Activated T-cell treated with anti-CD3 and anti-CD28 coated beads, Interleukin-2, amount 50 U/mL, for 72 hours (primary cell): Measurements from ENCODE around the gene TSPO. TPM values are rescaled to one million over a fixed set of nuclear protein-coding genes. Genes with fewer than 3 reads are reported as not detected.
"Not testable (repeated sequence)": the region's sequence is repeated elsewhere in the genome, so short reads cannot be mapped to it uniquely, and the experiment has no call there.

ENCODE experiments used
- ATAC-seq, 2 donors: fragments of 150-1000 bp; cut with Tn5 transposase; replicated peaks in 1 of 2; 2 replicates each; pipeline ENCODE4 v1.10.0; 2021; ENCODE audit warnings: moderate library complexity in 2 of 2, mild to moderate bottlenecking in 1 of 2
- DNase-seq, 2 donors: peaks; one replicate each; pipeline ENCODE4 v3.0.0; 2021 to 2022; ENCODE audit warnings: mixed read lengths in 1 of 2
- H3K27ac Mint-ChIP-seq: one replicate; pipeline ENCODE4 v1.8.0; 2022; ENCODE audit warnings: mild to moderate bottlenecking, moderate library complexity, mixed read lengths
- H3K27me3 Mint-ChIP-seq: one replicate; pipeline ENCODE4 v1.8.0; 2022; ENCODE audit warnings: low read depth, mixed read lengths
- H3K36me3 Mint-ChIP-seq, 2 donors: one replicate each; pipeline ENCODE4 v1.8.0; 2022; ENCODE audit warnings: mixed read lengths in 2 of 2, mild to moderate bottlenecking in 1 of 2; ENCODE audit not compliant: insufficient read depth in 2 of 2
- H3K4me1 Mint-ChIP-seq: one replicate; pipeline ENCODE4 v1.8.0; 2022; ENCODE audit warnings: low read depth, mixed read lengths
- H3K4me3 Mint-ChIP-seq, 2 donors: one replicate each; pipeline ENCODE4 v1.8.0; 2022; ENCODE audit warnings: mild to moderate bottlenecking in 2 of 2, mixed read lengths in 2 of 2, moderate library complexity in 2 of 2
- H3K9me3 Mint-ChIP-seq, 2 donors: one replicate each; pipeline ENCODE4 v1.8.0; 2022; ENCODE audit warnings: mixed read lengths in 2 of 2
- total RNA-seq, 2 donors: library from RNA; stranded (reverse); gene quantifications; one replicate each; pipeline ENCODE4 v1.2.3, GENCODE V29; 2022

TSPO gene
- total RNA-seq, 2 donors from 2014 or later = 61.5 to 93.8 TPM

DNA sequence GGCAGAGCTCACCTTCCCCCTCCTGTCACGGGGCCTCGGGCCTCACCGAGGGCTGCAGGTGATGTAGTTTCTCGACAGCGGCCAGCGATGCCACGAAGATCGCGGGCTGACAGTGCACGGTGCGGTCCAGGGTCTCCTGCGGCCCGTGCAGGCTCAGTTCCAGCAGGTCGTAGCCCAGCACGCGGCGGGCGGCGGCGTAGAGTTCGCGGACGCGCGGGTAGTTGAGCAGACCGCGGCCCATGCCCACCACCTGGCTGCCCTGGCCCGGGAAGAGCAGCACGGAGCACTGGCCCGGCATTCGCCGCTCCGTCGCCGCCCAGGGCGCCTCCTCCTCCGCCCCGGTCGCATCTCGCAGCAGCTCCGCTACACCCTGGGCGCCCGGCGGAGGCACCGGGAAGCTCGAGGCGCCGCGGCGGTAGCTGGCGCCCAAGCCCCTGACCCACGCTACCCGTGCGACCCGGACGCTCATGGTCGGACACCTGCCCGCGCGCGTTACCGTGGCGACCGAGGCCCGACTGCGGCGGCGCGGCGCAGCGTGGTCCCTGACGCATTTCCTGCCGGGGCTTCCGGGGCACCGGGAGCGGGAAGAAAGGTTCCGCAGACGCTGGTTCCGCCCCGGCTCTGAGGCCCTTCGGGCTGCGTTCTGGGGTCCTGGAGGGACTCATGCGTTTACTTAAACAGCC is 8.3 kb upstream of the TSPO start, which contains the start of gene MCAT:
TSS of gene MCAT (minus strand) at position 519 of the 683 bp plus-strand sequence. CDS start at position 469, 50 bp downstream.
- Mint-ChIP-seq H3K4me3 (peak within 1 kb of the TSS; percentile 91 to 94), H3K9me3 (no peaks in the 10 kb centered on the region), H3K36me3 (peaks cover 2 to 9% of the 10 kb centered on the region in 2 donors), H3K27ac (peak within 1 kb of the TSS; percentile 82), H3K4me1 (peaks cover 45% of the 10 kb centered on the region), H3K27me3 (no peaks in the 10 kb centered on the region)
- peak; percentile 94 to 96 for ATAC-seq
- peak; percentile 87 to 93 for DNase-seq

DNA sequence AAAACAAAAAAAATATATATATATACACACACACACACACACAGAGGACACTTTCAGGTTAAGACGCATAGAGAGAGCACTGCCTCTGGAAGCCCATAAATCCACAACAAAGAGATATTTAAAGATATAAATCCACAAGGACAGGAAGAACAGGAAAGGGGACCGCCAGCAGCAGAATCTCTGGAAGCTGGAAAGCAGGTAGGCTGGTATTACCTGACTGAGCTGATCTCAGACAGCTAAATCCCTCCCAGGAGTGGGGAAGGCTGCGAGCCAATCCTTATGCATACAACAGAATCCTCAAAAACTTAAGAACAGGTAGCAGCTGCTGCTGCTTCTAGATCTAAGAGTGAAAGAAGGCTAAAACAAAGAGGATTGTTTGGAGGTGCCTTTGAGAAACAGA is 6.4 kb upstream of the TSPO start:
- Mint-ChIP-seq H3K4me3 (peak overlapping the region in 1 of 2 donors; percentile 17), H3K27ac (no peak overlapping the region), H3K9me3 (no peaks in the 10 kb centered on the region), H3K27me3 (no peaks in the 10 kb centered on the region), H3K4me1 (peaks cover 55% of the 10 kb centered on the region), H3K36me3 (peaks cover 1 to 6% of the 10 kb centered on the region in 2 donors)
- DNase-seq = no peak
- ATAC-seq = no peak

DNA sequence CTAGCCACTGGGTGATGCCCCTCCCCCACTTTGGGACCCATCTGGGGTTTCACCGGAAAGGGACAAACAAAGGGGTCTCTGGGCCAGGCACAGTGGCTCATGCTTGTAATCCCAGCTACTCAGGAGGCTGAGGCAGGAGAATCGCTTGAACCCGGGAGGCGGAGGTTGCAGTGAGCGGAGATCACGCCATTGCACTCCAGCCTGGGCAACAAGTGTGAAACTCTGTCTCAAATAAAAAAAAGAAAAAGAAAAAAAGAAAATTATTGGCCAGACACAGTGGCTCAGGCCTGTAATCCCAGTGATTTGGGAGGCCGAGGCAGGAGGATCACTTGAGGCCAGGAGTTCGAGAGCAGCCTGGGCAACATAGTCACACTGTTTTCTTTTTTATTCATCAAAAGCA is 6.0 kb upstream of the TSPO start:
- ATAC-seq = not testable (repeated sequence)

DNA sequence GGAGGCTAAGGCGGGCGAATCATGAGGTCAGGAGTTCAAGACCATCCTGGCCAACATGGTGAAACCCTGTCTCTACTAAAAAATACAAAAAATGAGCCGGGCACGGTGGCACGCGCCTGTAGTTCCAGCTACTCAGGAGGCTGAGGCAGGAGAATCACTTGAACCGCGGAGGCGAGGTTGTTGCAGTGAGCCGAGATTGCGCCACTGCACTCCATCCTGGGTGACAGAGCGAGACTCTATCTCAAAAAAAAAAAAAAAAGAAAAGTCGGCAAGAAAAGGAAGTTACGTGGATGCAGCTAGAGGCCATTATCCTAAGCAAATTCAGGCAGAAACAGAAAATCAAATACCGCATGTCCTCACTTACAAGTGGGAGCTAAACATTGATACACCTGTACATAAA is 5.0 kb upstream of the TSPO start:
- H3K36me3 Mint-ChIP-seq, DNase-seq, H3K4me3 Mint-ChIP-seq, H3K27me3 Mint-ChIP-seq, H3K9me3 Mint-ChIP-seq, ATAC-seq: not testable (repeated sequence)
- H3K27ac Mint-ChIP-seq = peak overlapping the region; percentile 57
- H3K4me1 Mint-ChIP-seq = peaks cover 54% of the 10 kb centered on the region

More for the DNA sequence above, 6.0 kb upstream of the TSPO start:
- H3K9me3 Mint-ChIP-seq, H3K27me3 Mint-ChIP-seq, H3K36me3 Mint-ChIP-seq, DNase-seq, H3K4me3 Mint-ChIP-seq, H3K27ac Mint-ChIP-seq: not testable (repeated sequence)
- H3K4me1 Mint-ChIP-seq = peaks cover 55% of the 10 kb centered on the region

DNA sequence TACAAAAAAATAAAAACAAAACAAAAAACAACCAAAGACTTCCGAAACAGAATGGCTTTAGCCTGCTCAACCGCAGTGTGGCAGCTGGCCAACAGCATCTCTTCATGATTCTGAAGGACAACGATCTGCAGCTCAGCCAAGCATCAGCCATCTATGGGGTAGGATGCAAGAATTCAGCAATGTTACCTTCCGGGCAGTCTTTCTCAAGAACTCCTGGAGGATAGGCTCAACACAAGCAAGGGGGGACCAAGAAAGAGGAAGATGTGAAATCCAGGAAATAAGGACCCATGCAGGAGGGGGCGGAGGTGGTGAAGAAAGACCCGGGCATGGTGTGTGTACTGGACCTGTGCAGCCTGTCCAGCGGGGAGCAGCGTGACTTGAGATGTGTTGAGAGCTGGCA is 3.5 kb upstream of the TSPO start:
- DNase-seq = no peak
- no peaks in the 10 kb centered on the region for H3K27me3 Mint-ChIP-seq
- H3K4me3 Mint-ChIP-seq = peak overlapping the region; percentile 4 to 23
- no peak overlapping the region for H3K27ac Mint-ChIP-seq
- no peaks in the 10 kb centered on the region for H3K9me3 Mint-ChIP-seq
- peaks cover 44% of the 10 kb centered on the region for H3K4me1 Mint-ChIP-seq
- ATAC-seq = no peak
- no peaks in the 10 kb centered on the region for H3K36me3 Mint-ChIP-seq

DNA sequence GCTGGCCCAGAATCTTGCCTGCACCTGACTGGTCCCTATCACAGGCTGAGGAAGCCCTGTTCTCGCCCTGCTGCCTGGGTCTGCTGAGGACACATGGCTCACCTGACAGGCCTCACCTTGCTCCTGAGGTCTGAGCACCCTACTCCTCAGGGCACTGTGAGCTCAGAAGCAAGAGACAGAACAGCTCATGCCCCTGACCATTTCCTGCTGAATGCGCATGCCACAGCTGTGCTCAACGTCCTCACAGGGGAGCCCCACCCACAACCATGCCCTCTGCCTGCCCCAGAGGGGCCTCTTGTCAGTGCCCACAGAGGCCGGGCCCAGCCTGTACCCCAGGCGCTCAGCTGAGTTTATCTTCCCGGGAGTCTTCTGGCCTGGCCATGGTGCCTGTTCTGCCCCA is 2.8 kb upstream of the TSPO start:
- no peaks in the 10 kb centered on the region for H3K9me3 Mint-ChIP-seq
- no peaks in the 10 kb centered on the region for H3K27me3 Mint-ChIP-seq
- peaks cover 0 to 1% of the 10 kb centered on the region in 2 donors for H3K36me3 Mint-ChIP-seq
- DNase-seq (peak; percentile 38), ATAC-seq (peak; percentile 27 to 33)
- H3K4me1 Mint-ChIP-seq = peaks cover 47% of the 10 kb centered on the region
- H3K4me3 Mint-ChIP-seq = peak overlapping the region; percentile 36 to 43
- H3K27ac Mint-ChIP-seq = peak overlapping the region; percentile 19

DNA sequence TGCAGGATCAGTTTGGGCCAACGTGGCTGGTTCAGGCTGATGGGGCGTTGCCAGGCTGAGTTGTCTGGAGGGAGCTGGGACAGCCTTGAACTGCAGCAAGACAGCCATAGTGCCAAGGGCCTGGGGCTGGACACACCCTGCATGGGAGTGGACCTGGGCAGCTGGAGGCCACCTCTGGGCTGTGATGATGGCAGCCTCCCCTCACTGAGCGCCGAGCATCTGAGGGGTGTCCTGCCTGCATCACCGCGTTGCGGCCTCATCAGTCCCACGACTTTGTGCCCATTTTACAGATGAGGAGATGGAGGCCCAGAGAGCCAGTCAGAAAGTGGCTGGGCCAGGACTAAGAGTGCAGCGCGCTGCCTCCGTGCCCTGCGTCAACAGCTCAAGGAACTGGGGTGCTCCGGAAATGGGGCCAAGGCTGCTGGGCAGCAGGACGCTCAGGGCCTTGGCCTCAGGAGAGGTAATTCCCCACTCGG is 590 bp upstream of the TSPO start:
- Mint-ChIP-seq H3K27me3 (no peaks in the 10 kb centered on the region), H3K36me3 (peaks cover 0 to 1% of the 10 kb centered on the region in 2 donors), H3K9me3 (no peaks in the 10 kb centered on the region), H3K27ac (peak overlapping the region; percentile 91), H3K4me1 (peaks cover 43% of the 10 kb centered on the region), H3K4me3 (peak overlapping the region; percentile 86 to 96)
- DNase-seq (peak in 1 of 2 donors; percentile 8), ATAC-seq (no peak)

DNA sequence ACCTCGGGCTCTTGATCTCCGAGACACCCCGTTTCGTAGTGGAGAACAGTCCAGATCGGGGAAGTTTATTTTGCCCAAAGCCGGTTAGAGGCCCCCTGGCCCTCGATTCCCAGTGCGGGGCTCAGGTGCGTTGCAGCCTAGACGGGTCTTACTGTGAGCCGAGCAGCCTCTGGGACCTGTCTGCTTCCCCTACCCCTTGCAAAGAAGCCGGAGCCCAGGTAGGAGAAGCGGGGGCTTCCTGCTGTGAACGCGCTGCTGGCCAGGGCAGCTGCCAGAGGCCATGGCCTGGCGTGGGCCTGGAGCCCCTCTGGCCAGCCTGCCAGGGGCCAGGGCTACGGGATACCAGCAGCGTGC is 621 bp downstream of the TSPO start:
- DNase-seq = no peak
- H3K36me3 Mint-ChIP-seq = peaks cover 0 to 1% of the 10 kb centered on the region in 2 donors
- peaks cover 42% of the 10 kb centered on the region for H3K4me1 Mint-ChIP-seq
- peak overlapping the region; percentile 75 for H3K27ac Mint-ChIP-seq
- ATAC-seq = peak; percentile 35 to 38
- no peaks in the 10 kb centered on the region for H3K27me3 Mint-ChIP-seq
- H3K4me3 Mint-ChIP-seq = peak overlapping the region; percentile 86 to 96
- no peaks in the 10 kb centered on the region for H3K9me3 Mint-ChIP-seq

DNA sequence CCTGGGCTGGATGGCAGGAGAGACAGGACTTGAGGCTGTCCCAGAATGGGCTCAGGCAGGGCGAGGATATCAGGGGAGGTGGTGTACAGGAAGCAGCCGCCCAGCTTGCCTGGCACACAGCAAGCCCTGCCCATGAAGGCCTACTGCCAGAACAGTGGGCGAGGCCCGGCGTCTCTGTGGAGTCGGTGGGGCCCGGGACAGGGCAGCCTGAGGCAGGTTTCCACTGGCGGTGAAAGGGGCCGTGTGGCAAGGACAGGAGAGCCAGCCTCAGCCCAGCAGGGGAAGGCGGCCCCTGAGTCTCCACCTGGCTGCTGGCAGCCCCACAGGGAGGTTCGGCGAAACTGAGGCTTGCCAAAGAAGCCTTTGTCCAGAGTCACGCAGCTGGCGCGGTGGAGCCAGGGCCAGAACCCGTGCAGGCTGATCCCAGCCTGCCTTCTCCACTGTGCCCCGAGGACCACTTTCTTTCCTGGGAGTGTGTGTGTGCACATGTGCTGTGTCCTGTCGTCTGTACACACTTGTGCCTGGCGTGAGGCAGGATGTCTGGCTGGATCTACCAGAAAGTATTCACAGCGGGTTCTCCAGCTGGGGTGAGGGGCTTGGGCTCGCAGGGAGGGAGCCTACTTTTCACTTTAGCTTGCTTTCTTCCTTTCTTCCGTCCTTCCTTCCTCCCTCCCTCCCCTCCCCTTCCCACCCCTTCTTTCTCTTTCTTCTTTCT is 1.2 kb downstream of the TSPO start:
- H3K27ac Mint-ChIP-seq = peak overlapping the region; percentile 83
- peak; percentile 69 to 77 for DNase-seq
- peak overlapping the region; percentile 86 to 96 for H3K4me3 Mint-ChIP-seq
- peak; percentile 87 for ATAC-seq
- H3K36me3 Mint-ChIP-seq = peaks cover 0 to 1% of the 10 kb centered on the region in 2 donors
- no peaks in the 10 kb centered on the region for H3K9me3 Mint-ChIP-seq
- H3K4me1 Mint-ChIP-seq = peaks cover 37% of the 10 kb centered on the region
- no peaks in the 10 kb centered on the region for H3K27me3 Mint-ChIP-seq

DNA sequence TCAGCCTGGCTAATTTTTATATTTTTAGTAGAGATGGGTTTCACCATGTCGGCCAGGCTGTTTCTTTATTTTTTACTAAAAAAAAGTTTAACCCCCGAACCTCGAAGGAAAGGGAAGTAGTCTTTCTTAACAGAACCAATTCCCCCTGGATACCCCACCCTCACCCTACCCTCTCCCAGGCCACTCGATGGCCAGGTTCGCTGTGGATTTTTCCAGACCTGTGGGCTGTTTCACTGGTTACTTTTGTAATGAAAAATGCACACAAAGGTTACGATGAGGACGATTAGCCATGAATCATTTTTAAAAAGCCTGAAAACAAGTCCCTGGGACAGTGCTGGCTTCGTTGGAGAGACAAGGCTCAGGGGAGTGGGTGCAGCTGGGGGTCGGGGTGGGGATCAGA is 2.5 kb downstream of the TSPO start:
- peaks cover 24% of the 10 kb centered on the region for H3K4me1 Mint-ChIP-seq
- ATAC-seq (no peak), DNase-seq (no peak)
- no peak overlapping the region for H3K4me3 Mint-ChIP-seq
- H3K9me3 Mint-ChIP-seq = no peaks in the 10 kb centered on the region
- H3K27ac Mint-ChIP-seq = no peak overlapping the region
- peaks cover 0 to 1% of the 10 kb centered on the region in 2 donors for H3K36me3 Mint-ChIP-seq
- H3K27me3 Mint-ChIP-seq = no peaks in the 10 kb centered on the region

DNA sequence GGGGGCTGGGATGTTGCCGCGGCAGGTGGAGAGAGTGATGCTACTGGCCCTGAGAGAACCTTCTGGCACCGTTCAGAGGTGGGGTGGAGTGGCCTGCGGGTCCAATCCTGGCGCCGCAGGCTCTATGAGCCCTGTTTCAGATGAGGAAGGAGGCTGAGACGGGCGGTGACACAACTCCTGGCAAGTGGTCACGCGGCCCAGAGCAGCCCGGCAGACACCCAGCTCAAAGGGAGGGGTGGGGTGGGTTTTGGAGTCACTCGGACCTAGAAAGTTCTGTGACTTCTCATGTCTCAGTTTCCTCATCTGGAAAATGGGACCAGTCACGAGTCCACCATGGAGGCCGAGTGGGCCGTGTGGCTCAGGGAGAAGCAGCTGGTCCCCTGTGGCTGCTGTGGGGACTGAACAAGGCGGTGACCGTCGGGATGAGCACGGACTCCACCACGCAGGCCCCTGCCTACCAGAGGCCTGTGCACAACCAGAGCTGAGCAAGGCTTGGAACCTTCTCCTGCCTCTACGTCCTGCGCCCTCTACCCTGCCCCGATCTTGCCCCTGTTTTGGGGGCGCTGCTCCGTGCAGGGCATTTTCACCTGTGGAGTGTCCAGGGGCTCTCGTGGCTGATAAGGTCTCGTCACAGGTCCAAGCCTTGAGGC is 3.7 kb downstream of the TSPO start:
- H3K9me3 Mint-ChIP-seq = no peaks in the 10 kb centered on the region

DNA sequence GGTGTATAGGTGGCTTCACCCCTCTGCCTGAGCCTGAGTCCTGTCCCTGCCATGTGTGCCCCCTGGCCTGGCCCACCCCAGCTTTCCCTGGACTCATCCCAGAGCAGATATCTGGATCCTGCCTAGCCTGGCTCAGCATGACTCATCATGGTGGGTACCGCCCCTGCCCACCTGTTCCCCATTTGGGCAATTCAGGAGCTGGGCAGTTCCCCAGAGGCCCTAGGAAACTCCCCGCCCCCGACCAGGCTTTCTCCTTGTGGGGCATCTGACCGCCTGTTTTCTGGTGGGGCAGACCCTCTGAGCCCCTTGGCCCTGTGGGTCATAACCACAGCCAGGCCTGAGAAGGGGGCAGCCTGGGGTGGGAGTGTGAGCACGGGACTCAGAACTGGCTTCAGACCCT is 4.4 kb downstream of the TSPO start:
- ATAC-seq = no peak
- Mint-ChIP-seq H3K4me3 (no peak overlapping the region), H3K4me1 (peaks cover 18% of the 10 kb centered on the region), H3K9me3 (no peaks in the 10 kb centered on the region), H3K27me3 (no peaks in the 10 kb centered on the region), H3K36me3 (peaks cover 0 to 1% of the 10 kb centered on the region in 2 donors), H3K27ac (no peak overlapping the region)
- DNase-seq = no peak

More for the DNA sequence above, 3.7 kb downstream of the TSPO start:
- DNase-seq (no peak), ATAC-seq (no peak)
- Mint-ChIP-seq H3K27me3 (no peaks in the 10 kb centered on the region), H3K4me3 (no peak overlapping the region), H3K4me1 (peaks cover 22% of the 10 kb centered on the region), H3K36me3 (peaks cover 0 to 1% of the 10 kb centered on the region in 2 donors), H3K27ac (no peak overlapping the region)

DNA sequence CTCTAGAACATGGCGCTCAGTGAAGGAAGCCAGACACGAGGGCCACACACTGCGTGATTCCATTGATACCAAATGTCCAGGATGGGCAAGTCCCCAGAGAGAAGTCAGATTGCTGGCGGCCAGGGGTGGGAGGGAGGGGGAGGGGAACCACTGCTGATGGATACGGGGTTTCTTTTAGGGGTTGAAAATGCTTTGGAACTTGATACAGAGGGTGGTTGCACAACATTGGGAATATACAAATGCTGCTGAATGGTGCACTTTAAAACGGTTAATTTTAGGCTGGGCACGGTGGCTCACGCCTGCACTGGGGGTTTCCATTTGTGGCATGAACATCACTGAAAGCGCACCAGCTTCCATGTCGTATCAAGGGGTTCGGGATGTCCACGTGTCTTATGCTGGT is 5.1 kb downstream of the TSPO start:
- no peak for DNase-seq
- no peak overlapping the region for H3K27ac Mint-ChIP-seq
- peaks cover 13% of the 10 kb centered on the region for H3K4me1 Mint-ChIP-seq
- no peak overlapping the region for H3K4me3 Mint-ChIP-seq
- peaks cover 1 to 2% of the 10 kb centered on the region in 2 donors for H3K36me3 Mint-ChIP-seq
- no peak for ATAC-seq
- no peaks in the 10 kb centered on the region for H3K27me3 Mint-ChIP-seq
- H3K9me3 Mint-ChIP-seq = no peaks in the 10 kb centered on the region
